Peyer's patch (tissue), 4 donors: ENCODE data around the gene OGN. TPM values are rescaled to one million over a fixed set of nuclear protein-coding genes. Genes with fewer than 3 reads are reported as not detected.

ENCODE experiments used
- DNase-seq, 3 donors: peaks; one replicate each; pipeline ENCODE4 v3.0.0-alpha.2; 2017 to 2019
- H3K27ac ChIP-seq, 4 donors: fragments of 200-600 bp; sonication (generic); one replicate each; pipeline ENCODE4 v1.5.1; 2016 to 2019
- H3K27me3 ChIP-seq, 2 donors: fragments of 200-600 bp; sonication (generic); one replicate each; pipeline ENCODE4 v1.5.1; 2019
- H3K36me3 ChIP-seq, 3 donors: fragments of 200-600 bp; sonication (generic); one replicate each; pipeline ENCODE4 v1.5.1; 2016 to 2019
- H3K4me1 ChIP-seq, 4 donors: fragments of 200-600 bp; sonication (generic); one replicate each; pipeline ENCODE4 v1.5.1; 2016 to 2019
- H3K4me3 ChIP-seq, 4 donors: fragments of 200-600 bp; sonication (generic); 1 replicate in 3 of 4; 2 replicates in 1 of 4; pipeline ENCODE4 v1.5.1; 2016 to 2019; ENCODE audit warnings: mild to moderate bottlenecking in 1 of 4
- H3K9me3 ChIP-seq, 4 donors: fragments of 200-600 bp; sonication (generic); one replicate each; pipeline ENCODE4 v1.5.1; 2016 to 2019; ENCODE audit warnings: mild to moderate bottlenecking in 1 of 4
- POLR2A ChIP-seq, 2 donors: fragments of 450-650 bp; IDR thresholded peaks; one replicate each; pipeline ENCODE4 v1.5.1; 2017; ENCODE audit warnings: antibody characterized with exemption in 2 of 2, mild to moderate bottlenecking in 2 of 2, moderate library complexity in 2 of 2
- total RNA-seq, 4 donors: library from RNA; depleted of rRNA; stranded (reverse); fragments of >200 nt; gene quantifications; one replicate each; pipeline ENCODE4 v1.1.0, GENCODE V29; 2016
- TF ChIP-seq, protein P1 (sequence below), 6 experiments: fragments of 450-650 bp in 4 of 6; fragments of 200-600 bp in 2 of 6; sonication (generic) in 1 of 6; IDR thresholded peaks; one replicate each; pipeline ENCODE4 v1.5.1; 2017 to 2019; ENCODE audit warnings: antibody characterized with exemption in 6 of 6, mild to moderate bottlenecking in 3 of 6, moderate library complexity in 1 of 6

The OGN gene
- total RNA-seq, 4 donors from 2014 or later: 2.6 to 9.7 (median 3.5) TPM

DNA sequence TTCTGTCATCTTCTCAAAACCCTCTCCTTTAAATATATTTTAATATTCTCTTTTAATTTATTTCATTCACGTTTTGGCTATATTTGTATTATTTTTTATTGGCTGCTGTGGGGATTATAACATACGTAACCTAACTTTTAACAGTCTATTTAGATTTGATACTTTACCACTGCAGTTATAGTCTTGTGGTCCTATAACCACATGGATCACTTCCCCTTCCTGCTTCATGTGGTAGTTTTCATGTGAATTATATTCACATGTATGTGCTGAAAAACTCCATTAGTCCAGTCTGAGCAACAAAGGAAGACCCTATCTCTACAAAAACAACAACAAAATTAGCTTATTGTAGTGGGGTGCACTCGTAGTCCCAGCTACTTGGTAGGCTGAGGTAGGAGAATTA is 44.3 kb downstream of the OGN start:
- no peak overlapping the region for H3K4me3 ChIP-seq
- no peak overlapping the region for H3K27ac ChIP-seq
- TF ChIP-seq, protein P1, sequence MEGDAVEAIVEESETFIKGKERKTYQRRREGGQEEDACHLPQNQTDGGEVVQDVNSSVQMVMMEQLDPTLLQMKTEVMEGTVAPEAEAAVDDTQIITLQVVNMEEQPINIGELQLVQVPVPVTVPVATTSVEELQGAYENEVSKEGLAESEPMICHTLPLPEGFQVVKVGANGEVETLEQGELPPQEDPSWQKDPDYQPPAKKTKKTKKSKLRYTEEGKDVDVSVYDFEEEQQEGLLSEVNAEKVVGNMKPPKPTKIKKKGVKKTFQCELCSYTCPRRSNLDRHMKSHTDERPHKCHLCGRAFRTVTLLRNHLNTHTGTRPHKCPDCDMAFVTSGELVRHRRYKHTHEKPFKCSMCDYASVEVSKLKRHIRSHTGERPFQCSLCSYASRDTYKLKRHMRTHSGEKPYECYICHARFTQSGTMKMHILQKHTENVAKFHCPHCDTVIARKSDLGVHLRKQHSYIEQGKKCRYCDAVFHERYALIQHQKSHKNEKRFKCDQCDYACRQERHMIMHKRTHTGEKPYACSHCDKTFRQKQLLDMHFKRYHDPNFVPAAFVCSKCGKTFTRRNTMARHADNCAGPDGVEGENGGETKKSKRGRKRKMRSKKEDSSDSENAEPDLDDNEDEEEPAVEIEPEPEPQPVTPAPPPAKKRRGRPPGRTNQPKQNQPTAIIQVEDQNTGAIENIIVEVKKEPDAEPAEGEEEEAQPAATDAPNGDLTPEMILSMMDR (IDR thresholded peaks at IDR 0.05): no peak
- no peak for TF ChIP-seq POLR2A (IDR thresholded peaks at IDR 0.05)
- no peaks in the 10 kb centered on the region for H3K36me3 ChIP-seq
- H3K4me1 ChIP-seq: no peaks in the 10 kb centered on the region
- H3K27me3 ChIP-seq: no peaks in the 10 kb centered on the region
- no peak for DNase-seq
- H3K9me3 ChIP-seq: no peaks in the 10 kb centered on the region

GRCh38 chr9:92359394-92359995 is 44.9 kb downstream of the OGN start:
- DNase-seq: no peak
- H3K36me3 ChIP-seq: no peaks in the 10 kb centered on the region
- no peaks in the 10 kb centered on the region for H3K27me3 ChIP-seq
- no peak overlapping the region for H3K4me3 ChIP-seq
- H3K9me3 ChIP-seq: no peaks in the 10 kb centered on the region
- no peak overlapping the region for H3K27ac ChIP-seq
- H3K4me1 ChIP-seq: no peaks in the 10 kb centered on the region
- TF ChIP-seq, protein P1 (IDR thresholded peaks at IDR 0.05): no peak
- no peak for TF ChIP-seq POLR2A (IDR thresholded peaks at IDR 0.05)

DNA sequence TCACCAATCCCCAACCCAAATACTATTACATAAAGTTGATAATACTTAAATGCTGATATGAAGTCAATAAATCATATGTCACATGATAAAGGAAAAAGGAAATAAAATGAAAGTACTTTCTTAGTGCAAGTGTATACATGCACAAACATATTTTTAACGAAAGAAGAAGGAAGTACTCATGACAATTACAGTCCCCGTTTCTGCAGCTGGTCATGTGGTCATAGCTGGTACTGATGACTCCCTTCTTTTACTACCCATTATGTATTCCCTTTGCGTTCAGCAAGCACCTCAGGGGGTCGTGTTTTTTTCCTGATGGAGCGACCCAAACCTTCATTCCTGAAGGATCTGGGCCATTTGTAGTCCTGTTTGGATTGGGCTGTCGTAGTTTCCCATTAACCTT is 51.3 kb downstream of the OGN start:
- Histone ChIP-seq H3K9me3 (no peaks in the 10 kb centered on the region), H3K27me3 (no peaks in the 10 kb centered on the region), H3K27ac (no peak overlapping the region), H3K4me3 (no peak overlapping the region), H3K36me3 (no peaks in the 10 kb centered on the region), H3K4me1 (peaks cover 0 to 14% (median 0%) of the 10 kb centered on the region in 4 donors)
- no peak for TF ChIP-seq POLR2A (IDR thresholded peaks at IDR 0.05)
- TF ChIP-seq, protein P1 (IDR thresholded peaks at IDR 0.05): peak in 1 of 6 experiments; percentile 12
- DNase-seq: no peak

GRCh38 chr9:92350740-92351133 is 53.6 kb downstream of the OGN start:
- TF ChIP-seq, protein P1 (IDR thresholded peaks at IDR 0.05): no peak
- TF ChIP-seq POLR2A (IDR thresholded peaks at IDR 0.05): no peak
- Histone ChIP-seq H3K27me3 (no peaks in the 10 kb centered on the region), H3K36me3 (no peaks in the 10 kb centered on the region), H3K4me1 (peaks cover 0 to 14% (median 0%) of the 10 kb centered on the region in 4 donors), H3K4me3 (no peak overlapping the region), H3K27ac (peak overlapping the region in 1 of 4 donors; percentile 29), H3K9me3 (no peaks in the 10 kb centered on the region)
- no peak for DNase-seq

DNA sequence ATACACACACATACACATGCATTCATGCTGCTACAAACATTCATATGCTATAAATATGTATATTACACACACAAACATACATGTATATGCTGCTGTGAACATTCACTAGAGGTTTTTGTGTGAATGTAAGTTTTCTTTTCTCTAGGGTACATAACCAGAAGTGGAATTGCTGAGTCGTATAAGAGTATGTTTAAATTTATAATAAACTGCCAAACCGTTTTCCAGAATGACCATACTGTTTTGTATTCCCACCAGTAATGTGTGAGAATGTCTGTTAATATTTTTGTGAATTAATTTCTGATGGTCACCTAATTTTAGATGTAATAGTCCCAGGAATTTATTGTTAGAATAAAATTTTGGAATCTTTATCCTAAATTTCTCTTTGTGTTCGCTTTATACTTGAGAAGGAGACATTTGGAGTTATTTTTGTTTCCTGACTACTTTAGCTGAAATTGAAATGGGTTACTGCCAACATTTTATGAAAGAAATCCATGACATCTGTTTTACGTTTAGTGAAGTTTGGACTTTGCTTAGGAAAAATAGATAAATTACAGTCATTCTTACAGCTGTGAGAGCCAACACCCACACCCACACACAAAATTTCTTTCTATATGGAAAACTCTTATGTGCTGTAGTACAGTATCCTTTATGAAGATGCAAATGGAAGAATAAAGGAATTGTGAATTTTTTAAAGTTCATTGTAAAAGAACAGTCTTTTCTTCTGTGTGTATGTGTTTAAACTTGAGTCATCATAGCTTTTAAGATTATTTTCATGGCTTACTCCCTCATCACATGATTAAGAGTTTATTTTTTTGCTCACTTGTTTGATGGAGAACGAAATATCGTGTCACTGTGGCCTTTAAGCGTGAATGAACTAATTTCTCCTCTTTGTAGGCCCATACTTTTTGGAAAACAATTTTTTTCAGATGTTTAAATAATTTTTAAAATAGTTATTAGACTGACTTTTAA is 54.3 kb downstream of the OGN start:
- peaks cover 0 to 14% (median 0%) of the 10 kb centered on the region in 4 donors for H3K4me1 ChIP-seq
- H3K9me3 ChIP-seq: no peaks in the 10 kb centered on the region
- no peak for DNase-seq
- H3K36me3 ChIP-seq: no peaks in the 10 kb centered on the region
- H3K4me3 ChIP-seq: no peak overlapping the region
- no peaks in the 10 kb centered on the region for H3K27me3 ChIP-seq
- H3K27ac ChIP-seq: peak overlapping the region in 1 of 4 donors; percentile 29
- TF ChIP-seq, protein P1 (IDR thresholded peaks at IDR 0.05): no peak
- TF ChIP-seq POLR2A (IDR thresholded peaks at IDR 0.05): no peak
